ENCODE data around the gene ATP8A2. TPM values are rescaled to one million over a fixed set of nuclear protein-coding genes. Genes with fewer than 3 reads are reported as not detected.

ATP8A2 gene
- total RNA-seq, 1 experiment from 2014 or later = 5.2 TPM

DNA sequence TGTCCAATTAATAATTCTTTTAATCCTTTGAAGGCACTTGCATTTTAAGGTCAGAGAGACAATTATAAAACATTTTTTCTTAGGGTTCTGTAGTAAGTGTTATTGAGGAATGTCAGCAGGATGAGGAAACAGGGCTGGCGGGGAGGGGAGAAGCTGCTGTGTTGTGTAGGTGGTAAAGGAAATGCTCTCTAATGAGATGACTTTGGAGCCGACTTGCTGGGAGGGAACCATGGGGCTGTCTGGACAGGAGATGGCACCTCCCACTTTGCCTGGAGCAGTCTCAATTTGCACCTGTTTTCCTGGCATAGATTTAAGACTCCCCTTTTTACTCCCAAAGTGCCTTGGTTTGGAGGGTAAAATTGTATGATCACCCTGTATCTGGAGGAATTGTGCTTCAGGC is 230.4 kb downstream of the ATP8A2 start:
- ChIA-PET POLR2A (no interaction called here), CTCF (no interaction called here)
- Mint-ChIP-seq H3K4me1 (peaks cover 16% of the 10 kb centered on the region), H3K27ac (0 out of 2 replicates have a peak overlapping the region, but pooled peaks have one; percentile 9), H3K9me3 (no peaks in the 10 kb centered on the region), H3K36me3 (no peaks in the 10 kb centered on the region), H3K27me3 (ENCODE audit: low read depth) (no peaks in the 10 kb centered on the region), H3K4me3 (no peak overlapping the region)
- DNase-seq (ENCODE audit: low spot score) = no peak
- no peak for TF ChIP-seq SP1 (CRISPR knock-in tag; conservative IDR thresholded peaks at IDR 0.05)
- TF ChIP-seq, protein P1, sequence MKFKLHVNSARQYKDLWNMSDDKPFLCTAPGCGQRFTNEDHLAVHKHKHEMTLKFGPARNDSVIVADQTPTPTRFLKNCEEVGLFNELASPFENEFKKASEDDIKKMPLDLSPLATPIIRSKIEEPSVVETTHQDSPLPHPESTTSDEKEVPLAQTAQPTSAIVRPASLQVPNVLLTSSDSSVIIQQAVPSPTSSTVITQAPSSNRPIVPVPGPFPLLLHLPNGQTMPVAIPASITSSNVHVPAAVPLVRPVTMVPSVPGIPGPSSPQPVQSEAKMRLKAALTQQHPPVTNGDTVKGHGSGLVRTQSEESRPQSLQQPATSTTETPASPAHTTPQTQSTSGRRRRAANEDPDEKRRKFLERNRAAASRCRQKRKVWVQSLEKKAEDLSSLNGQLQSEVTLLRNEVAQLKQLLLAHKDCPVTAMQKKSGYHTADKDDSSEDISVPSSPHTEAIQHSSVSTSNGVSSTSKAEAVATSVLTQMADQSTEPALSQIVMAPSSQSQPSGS (CRISPR knock-in tag; IDR thresholded peaks at IDR 0.05; ENCODE audit: borderline replicate concordance, low read depth) = no peak
- TF ChIP-seq, protein P2, sequence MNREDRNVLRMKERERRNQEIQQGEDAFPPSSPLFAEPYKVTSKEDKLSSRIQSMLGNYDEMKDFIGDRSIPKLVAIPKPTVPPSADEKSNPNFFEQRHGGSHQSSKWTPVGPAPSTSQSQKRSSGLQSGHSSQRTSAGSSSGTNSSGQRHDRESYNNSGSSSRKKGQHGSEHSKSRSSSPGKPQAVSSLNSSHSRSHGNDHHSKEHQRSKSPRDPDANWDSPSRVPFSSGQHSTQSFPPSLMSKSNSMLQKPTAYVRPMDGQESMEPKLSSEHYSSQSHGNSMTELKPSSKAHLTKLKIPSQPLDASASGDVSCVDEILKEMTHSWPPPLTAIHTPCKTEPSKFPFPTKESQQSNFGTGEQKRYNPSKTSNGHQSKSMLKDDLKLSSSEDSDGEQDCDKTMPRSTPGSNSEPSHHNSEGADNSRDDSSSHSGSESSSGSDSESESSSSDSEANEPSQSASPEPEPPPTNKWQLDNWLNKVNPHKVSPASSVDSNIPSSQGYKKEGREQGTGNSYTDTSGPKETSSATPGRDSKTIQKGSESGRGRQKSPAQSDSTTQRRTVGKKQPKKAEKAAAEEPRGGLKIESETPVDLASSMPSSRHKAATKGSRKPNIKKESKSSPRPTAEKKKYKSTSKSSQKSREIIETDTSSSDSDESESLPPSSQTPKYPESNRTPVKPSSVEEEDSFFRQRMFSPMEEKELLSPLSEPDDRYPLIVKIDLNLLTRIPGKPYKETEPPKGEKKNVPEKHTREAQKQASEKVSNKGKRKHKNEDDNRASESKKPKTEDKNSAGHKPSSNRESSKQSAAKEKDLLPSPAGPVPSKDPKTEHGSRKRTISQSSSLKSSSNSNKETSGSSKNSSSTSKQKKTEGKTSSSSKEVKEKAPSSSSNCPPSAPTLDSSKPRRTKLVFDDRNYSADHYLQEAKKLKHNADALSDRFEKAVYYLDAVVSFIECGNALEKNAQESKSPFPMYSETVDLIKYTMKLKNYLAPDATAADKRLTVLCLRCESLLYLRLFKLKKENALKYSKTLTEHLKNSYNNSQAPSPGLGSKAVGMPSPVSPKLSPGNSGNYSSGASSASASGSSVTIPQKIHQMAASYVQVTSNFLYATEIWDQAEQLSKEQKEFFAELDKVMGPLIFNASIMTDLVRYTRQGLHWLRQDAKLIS (CRISPR knock-in tag; IDR thresholded peaks at IDR 0.05; ENCODE audit: borderline replicate concordance) = no peak
- TF ChIP-seq ZNF232 (CRISPR knock-in tag; IDR thresholded peaks at IDR 0.05) = no peak
- TF ChIP-seq GTF2I (CRISPR knock-in tag; conservative IDR thresholded peaks at IDR 0.05) = no peak
- no peak for TF ChIP-seq TCF7 (CRISPR knock-in tag; IDR thresholded peaks at IDR 0.05; ENCODE audit: low read depth)
- no peak for TF ChIP-seq PRRX2 (CRISPR knock-in tag; IDR thresholded peaks at IDR 0.05)
- TF ChIP-seq, protein P3, sequence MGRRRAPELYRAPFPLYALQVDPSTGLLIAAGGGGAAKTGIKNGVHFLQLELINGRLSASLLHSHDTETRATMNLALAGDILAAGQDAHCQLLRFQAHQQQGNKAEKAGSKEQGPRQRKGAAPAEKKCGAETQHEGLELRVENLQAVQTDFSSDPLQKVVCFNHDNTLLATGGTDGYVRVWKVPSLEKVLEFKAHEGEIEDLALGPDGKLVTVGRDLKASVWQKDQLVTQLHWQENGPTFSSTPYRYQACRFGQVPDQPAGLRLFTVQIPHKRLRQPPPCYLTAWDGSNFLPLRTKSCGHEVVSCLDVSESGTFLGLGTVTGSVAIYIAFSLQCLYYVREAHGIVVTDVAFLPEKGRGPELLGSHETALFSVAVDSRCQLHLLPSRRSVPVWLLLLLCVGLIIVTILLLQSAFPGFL (CRISPR knock-in tag; IDR thresholded peaks at IDR 0.05; ENCODE audit: borderline replicate concordance) = no peak
- TF ChIP-seq, protein P4, sequence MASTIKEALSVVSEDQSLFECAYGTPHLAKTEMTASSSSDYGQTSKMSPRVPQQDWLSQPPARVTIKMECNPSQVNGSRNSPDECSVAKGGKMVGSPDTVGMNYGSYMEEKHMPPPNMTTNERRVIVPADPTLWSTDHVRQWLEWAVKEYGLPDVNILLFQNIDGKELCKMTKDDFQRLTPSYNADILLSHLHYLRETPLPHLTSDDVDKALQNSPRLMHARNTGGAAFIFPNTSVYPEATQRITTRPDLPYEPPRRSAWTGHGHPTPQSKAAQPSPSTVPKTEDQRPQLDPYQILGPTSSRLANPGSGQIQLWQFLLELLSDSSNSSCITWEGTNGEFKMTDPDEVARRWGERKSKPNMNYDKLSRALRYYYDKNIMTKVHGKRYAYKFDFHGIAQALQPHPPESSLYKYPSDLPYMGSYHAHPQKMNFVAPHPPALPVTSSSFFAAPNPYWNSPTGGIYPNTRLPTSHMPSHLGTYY (CRISPR knock-in tag; IDR thresholded peaks at IDR 0.05) = no peak
- no peak for TF ChIP-seq ZNF423 (CRISPR knock-in tag; IDR thresholded peaks at IDR 0.05)
- TF ChIP-seq ATF1 (CRISPR knock-in tag; IDR thresholded peaks at IDR 0.05) = no peak
- TF ChIP-seq, protein P5, sequence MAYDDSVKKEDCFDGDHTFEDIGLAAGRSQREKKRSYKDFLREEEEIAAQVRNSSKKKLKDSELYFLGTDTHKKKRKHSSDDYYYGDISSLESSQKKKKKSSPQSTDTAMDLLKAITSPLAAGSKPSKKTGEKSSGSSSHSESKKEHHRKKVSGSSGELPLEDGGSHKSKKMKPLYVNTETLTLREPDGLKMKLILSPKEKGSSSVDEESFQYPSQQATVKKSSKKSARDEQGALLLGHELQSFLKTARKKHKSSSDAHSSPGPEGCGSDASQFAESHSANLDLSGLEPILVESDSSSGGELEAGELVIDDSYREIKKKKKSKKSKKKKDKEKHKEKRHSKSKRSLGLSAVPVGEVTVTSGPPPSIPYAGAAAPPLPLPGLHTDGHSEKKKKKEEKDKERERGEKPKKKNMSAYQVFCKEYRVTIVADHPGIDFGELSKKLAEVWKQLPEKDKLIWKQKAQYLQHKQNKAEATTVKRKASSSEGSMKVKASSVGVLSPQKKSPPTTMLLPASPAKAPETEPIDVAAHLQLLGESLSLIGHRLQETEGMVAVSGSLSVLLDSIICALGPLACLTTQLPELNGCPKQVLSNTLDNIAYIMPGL (CRISPR knock-in tag; IDR thresholded peaks at IDR 0.05) = no peak
- no peak for TF ChIP-seq FOXP1 (CRISPR knock-in tag; IDR thresholded peaks at IDR 0.05; ENCODE audit: borderline replicate concordance)
- peak; percentile 93 for ATAC-seq

DNA sequence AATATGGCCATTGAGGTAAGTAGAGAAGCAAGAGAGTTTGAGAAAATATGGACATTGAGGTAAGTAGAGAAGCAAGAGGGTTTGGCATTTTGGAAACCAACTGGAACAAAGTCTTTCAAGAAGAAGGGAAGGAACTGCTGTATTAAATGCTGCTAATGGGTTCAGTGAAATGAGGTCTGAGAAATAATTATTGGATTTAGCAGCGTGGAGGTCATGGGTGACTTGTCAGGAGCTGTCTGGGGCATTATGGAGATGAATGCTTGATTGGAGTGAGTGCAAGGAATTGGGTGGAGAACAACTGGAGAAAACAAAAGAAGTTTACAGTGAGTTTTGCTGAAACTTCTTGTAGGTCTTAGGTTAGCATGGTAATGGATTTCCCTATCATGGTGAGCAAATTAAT is 232.3 kb downstream of the ATP8A2 start:
- POLR2A ChIA-PET = no interaction called here
- no peak overlapping the region for H3K4me3 Mint-ChIP-seq
- CTCF ChIA-PET = no interaction called here
- TF ChIP-seq ZNF219 (CRISPR knock-in tag; IDR thresholded peaks at IDR 0.05; ENCODE audit: borderline replicate concordance) (no peak), ZNF396 (CRISPR knock-in tag; IDR thresholded peaks at IDR 0.05; ENCODE audit: borderline replicate concordance) (no peak), SOX15 (CRISPR knock-in tag; IDR thresholded peaks at IDR 0.05) (no peak), PRRX2 (CRISPR knock-in tag; IDR thresholded peaks at IDR 0.05) (no peak), NFATC4 (CRISPR knock-in tag; IDR thresholded peaks at IDR 0.05) (no peak), ZNF416 (CRISPR knock-in tag; IDR thresholded peaks at IDR 0.05) (no peak)
- TF ChIP-seq, protein P6, sequence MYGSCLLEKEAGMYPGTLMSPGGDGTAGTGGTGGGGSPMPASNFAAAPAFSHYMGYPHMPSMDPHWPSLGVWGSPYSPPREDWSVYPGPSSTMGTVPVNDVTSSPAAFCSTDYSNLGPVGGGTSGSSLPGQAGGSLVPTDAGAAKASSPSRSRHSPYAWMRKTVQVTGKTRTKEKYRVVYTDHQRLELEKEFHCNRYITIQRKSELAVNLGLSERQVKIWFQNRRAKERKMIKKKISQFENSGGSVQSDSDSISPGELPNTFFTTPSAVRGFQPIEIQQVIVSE (CRISPR knock-in tag; IDR thresholded peaks at IDR 0.05; ENCODE audit: borderline replicate concordance) = no peak
- no peaks in the 10 kb centered on the region for H3K9me3 Mint-ChIP-seq
- H3K36me3 Mint-ChIP-seq = no peaks in the 10 kb centered on the region
- ATAC-seq (no peak), DNase-seq (ENCODE audit: low spot score) (no peak)
- H3K27ac Mint-ChIP-seq = no peak overlapping the region
- H3K27me3 Mint-ChIP-seq (ENCODE audit: low read depth) = no peaks in the 10 kb centered on the region
- H3K4me1 Mint-ChIP-seq = peaks cover 10% of the 10 kb centered on the region

All from WTC11 (cell line).